GM19023 (cell line): ENCODE measurements around the gene BBX.

ENCODE experiments used
- ATAC-seq: cut with Tn5 transposase; IDR thresholded peaks from one replicate; pipeline ENCODE4 v1.9.1; 2021; ENCODE audit warnings: mild to moderate bottlenecking, moderate library complexity; ENCODE audit not compliant: unreplicated experiment

BBX gene

GRCh38 chr3:107794664-107795443, 272.1 kb downstream of the BBX start:
- ATAC-seq = no peak

- ATAC-seq = no peak
Measured at GRCh38 chr3:107795514-107796094, 272.8 kb downstream of the BBX start.

GRCh38 chr3:107796791-107797190, 274.0 kb downstream of the BBX start:
- no peak for ATAC-seq

GRCh38 chr3:107797586-107797985, 274.8 kb downstream of the BBX start:
- ATAC-seq = no peak

- ATAC-seq = no peak
Measured at GRCh38 chr3:107798381-107798780, 275.6 kb downstream of the BBX start.

GRCh38 chr3:107800710-107801109, 277.9 kb downstream of the BBX start:
- no peak for ATAC-seq

GRCh38 chr3:107803170-107803569, 280.4 kb downstream of the BBX start:
- ATAC-seq = no peak

GRCh38 chr3:107806021-107806420, 283.3 kb downstream of the BBX start:
- ATAC-seq = no peak

GRCh38 chr3:107806536-107806935, 283.8 kb downstream of the BBX start:
- ATAC-seq = no peak

- ATAC-seq = peak; percentile 76
Measured at GRCh38 chr3:107810171-107811071, 287.7 kb downstream of the BBX start.

- no peak for ATAC-seq
Measured at GRCh38 chr3:107813026-107813425, 290.3 kb downstream of the BBX start.

- ATAC-seq = no peak
Measured at GRCh38 chr3:107816107-107816506, 293.3 kb downstream of the BBX start.

- no peak for ATAC-seq
Measured at GRCh38 chr3:107817076-107817475, 294.3 kb downstream of the BBX start.

GRCh38 chr3:107818025-107818424, 295.3 kb downstream of the BBX start:
- no peak for ATAC-seq

- no peak for ATAC-seq
Measured at GRCh38 chr3:107819656-107820055, 296.9 kb downstream of the BBX start.

GRCh38 chr3:107822308-107822707, 299.5 kb downstream of the BBX start:
- ATAC-seq = no peak

- ATAC-seq = no peak
Measured at GRCh38 chr3:107824822-107825371, 302.1 kb downstream of the BBX start.

GRCh38 chr3:107825556-107825955, 302.8 kb downstream of the BBX start:
- no peak for ATAC-seq

- no peak for ATAC-seq
Measured at GRCh38 chr3:107826727-107827126, 304.0 kb downstream of the BBX start.

- ATAC-seq = no peak
Measured at GRCh38 chr3:107829185-107829584, 306.4 kb downstream of the BBX start.

- ATAC-seq = no peak
Measured at GRCh38 chr3:107831590-107831989, 308.8 kb downstream of the BBX start.
